Testis (tissue), 2 donors: Measurements from ENCODE around the gene C19orf25.

ENCODE experiments used
- POLR2A ChIP-seq: fragments of 450-650 bp; IDR thresholded peaks from one replicate; pipeline ENCODE4 v1.6.1; 2017; ENCODE audit warnings: antibody characterized with exemption, mild to moderate bottlenecking, moderate library complexity
- TF ChIP-seq, protein P1 (sequence below), 3 experiments: fragments of 450-650 bp in 2 of 3; fragments of 200-600 bp in 1 of 3; sonication (generic) in 1 of 3; IDR thresholded peaks; one replicate each; pipeline ENCODE4 v1.5.1; 2016 to 2019; ENCODE audit warnings: antibody characterized with exemption in 3 of 3, mild to moderate bottlenecking in 2 of 3, moderate library complexity in 1 of 3

DNA sequence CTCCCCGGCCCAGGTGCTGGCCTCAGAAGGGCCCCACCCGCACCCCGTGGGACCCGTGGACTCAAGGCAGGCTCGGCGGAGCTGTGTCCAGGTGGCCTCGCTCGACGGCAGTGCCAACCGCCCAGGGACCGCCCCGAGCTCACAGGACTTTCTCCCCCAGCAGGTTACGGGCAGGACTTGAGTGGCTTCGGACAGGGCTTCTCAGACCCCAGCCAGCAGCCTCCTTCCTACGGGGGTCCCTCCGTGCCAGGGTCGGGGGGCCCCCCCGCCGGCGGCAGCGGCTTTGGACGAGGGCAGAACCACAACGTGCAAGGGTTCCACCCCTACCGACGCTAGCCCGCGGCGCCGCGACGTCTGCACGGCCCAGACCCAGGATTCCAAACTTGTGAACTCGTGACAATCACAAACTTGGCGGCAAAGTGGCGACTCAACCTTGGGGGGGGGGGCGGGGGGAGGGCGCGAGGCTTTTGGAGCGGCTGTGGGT, 44.4 kb downstream of the C19orf25 start:
- TF ChIP-seq, protein P1, sequence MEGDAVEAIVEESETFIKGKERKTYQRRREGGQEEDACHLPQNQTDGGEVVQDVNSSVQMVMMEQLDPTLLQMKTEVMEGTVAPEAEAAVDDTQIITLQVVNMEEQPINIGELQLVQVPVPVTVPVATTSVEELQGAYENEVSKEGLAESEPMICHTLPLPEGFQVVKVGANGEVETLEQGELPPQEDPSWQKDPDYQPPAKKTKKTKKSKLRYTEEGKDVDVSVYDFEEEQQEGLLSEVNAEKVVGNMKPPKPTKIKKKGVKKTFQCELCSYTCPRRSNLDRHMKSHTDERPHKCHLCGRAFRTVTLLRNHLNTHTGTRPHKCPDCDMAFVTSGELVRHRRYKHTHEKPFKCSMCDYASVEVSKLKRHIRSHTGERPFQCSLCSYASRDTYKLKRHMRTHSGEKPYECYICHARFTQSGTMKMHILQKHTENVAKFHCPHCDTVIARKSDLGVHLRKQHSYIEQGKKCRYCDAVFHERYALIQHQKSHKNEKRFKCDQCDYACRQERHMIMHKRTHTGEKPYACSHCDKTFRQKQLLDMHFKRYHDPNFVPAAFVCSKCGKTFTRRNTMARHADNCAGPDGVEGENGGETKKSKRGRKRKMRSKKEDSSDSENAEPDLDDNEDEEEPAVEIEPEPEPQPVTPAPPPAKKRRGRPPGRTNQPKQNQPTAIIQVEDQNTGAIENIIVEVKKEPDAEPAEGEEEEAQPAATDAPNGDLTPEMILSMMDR (IDR thresholded peaks at IDR 0.05), result no peak
- no peak for TF ChIP-seq POLR2A
